Stimulated activated CD8-positive, alpha-beta memory T cell treated with anti-CD3 and anti-CD28 coated beads, Interleukin-12 subunit alpha, Interleukin-12 subunit beta, amount 100 ng/mL, for 1 hour (primary cell): ENCODE measurements around the gene ARAP1.

Source experiments
- DNase-seq: peaks from one replicate; pipeline ENCODE4 v3.0.0-alpha.2; 2020; ENCODE audit warnings: low read depth

The ARAP1 gene

GRCh38 chr11:72682238-72682857 lies 69.9 kb downstream of the ARAP1 start:
- no peak for DNase-seq

- no peak for DNase-seq
Observed at GRCh38 chr11:72681226-72682153, 70.7 kb downstream of the ARAP1 start.

- DNase-seq = no peak
Observed at GRCh38 chr11:72680624-72681158, 71.5 kb downstream of the ARAP1 start.

GRCh38 chr11:72679869-72680268 lies 72.3 kb downstream of the ARAP1 start:
- no peak for DNase-seq

GRCh38 chr11:72678524-72678923 lies 73.7 kb downstream of the ARAP1 start:
- no peak for DNase-seq

- DNase-seq = peak; percentile 21
Observed at GRCh38 chr11:72676861-72677341, 75.3 kb downstream of the ARAP1 start.

GRCh38 chr11:72675221-72675620 lies 77.0 kb downstream of the ARAP1 start:
- no peak for DNase-seq

GRCh38 chr11:72673943-72674828 lies 78.0 kb downstream of the ARAP1 start, which contains the start of gene PDE2A:
TSS of gene PDE2A (minus strand) at chr11:72674422. CDS start at chr11:72674207, 215 bp downstream.
- no peak for DNase-seq

- DNase-seq = no peak
Observed at GRCh38 chr11:72673284-72673942, 78.8 kb downstream of the ARAP1 start.

- no peak for DNase-seq
Observed at GRCh38 chr11:72672597-72673238, 79.5 kb downstream of the ARAP1 start.

- DNase-seq = no peak
Observed at GRCh38 chr11:72671152-72672099, 80.8 kb downstream of the ARAP1 start.

- DNase-seq = no peak
Observed at GRCh38 chr11:72670041-72670440, 82.2 kb downstream of the ARAP1 start.

- DNase-seq = no peak
Observed at GRCh38 chr11:72669527-72669926, 82.7 kb downstream of the ARAP1 start.

GRCh38 chr11:72668629-72669347 lies 83.4 kb downstream of the ARAP1 start:
- DNase-seq = no peak

GRCh38 chr11:72665911-72666472 lies 86.2 kb downstream of the ARAP1 start:
- no peak for DNase-seq

- no peak for DNase-seq
Observed at GRCh38 chr11:72662036-72662435, 90.2 kb downstream of the ARAP1 start.

GRCh38 chr11:72661486-72661885 lies 90.7 kb downstream of the ARAP1 start:
- no peak for DNase-seq

GRCh38 chr11:72658989-72659640 lies 93.1 kb downstream of the ARAP1 start:
- DNase-seq = no peak
